Thoracic aorta (tissue), 2 donors: ENCODE measurements around the gene HECTD2. TPM values are rescaled to one million over a fixed set of nuclear protein-coding genes. Genes with fewer than 3 reads are reported as not detected.

Source experiments
- ATAC-seq: fragments of 150-250 bp; one replicate; pipeline ENCODE4 v1.8.0; 2017; ENCODE audit warnings: low read depth; ENCODE audit not compliant: insufficient number of reproducible peaks, low FRiP score
- DNase-seq: peaks from one replicate; pipeline ENCODE4 v3.0.0-alpha.2; 2020; ENCODE audit warnings: low spot score
- H3K27ac ChIP-seq, 2 donors: fragments of 200-600 bp; sonication (generic); 1 replicate in 1 of 2; 2 replicates in 1 of 2; pipeline ENCODE4 v1.5.1; 2016; ENCODE audit warnings: mild to moderate bottlenecking in 2 of 2, moderate library complexity in 2 of 2
- H3K27me3 ChIP-seq: fragments of 200-600 bp; sonication (generic); replicated peaks from 2 replicates; pipeline ENCODE4 v1.6.0; 2016; ENCODE audit warnings: mild to moderate bottlenecking; ENCODE audit not compliant: insufficient read depth
- H3K36me3 ChIP-seq: fragments of 200-600 bp; sonication (generic); one replicate; pipeline ENCODE4 v1.5.1; 2016
- H3K4me1 ChIP-seq, 2 donors: fragments of 200-600 bp; sonication (generic); 1 replicate in 1 of 2; 2 replicates in 1 of 2; pipeline versions ENCODE4 v1.5.1 to v1.6.0; 2016; ENCODE audit warnings: low read depth in 2 of 2, mild to moderate bottlenecking in 1 of 2; ENCODE audit not compliant: control insufficient read depth in 1 of 2
- H3K4me3 ChIP-seq: fragments of 200-600 bp; sonication (generic); 2 replicates; pipeline ENCODE4 v1.5.1; 2016; ENCODE audit warnings: mild to moderate bottlenecking
- H3K9me3 ChIP-seq: fragments of 200-600 bp; sonication (generic); 2 replicates; pipeline ENCODE4 v1.5.1; 2016
- CTCF ChIP-seq: fragments of 200-600 bp; sonication (generic); IDR thresholded peaks from one replicate; pipeline ENCODE4 v1.5.1; 2019; ENCODE audit warnings: antibody characterized with exemption
- total RNA-seq, 2 donors: library from RNA; depleted of rRNA; stranded (reverse); fragments of >200 nt; gene quantifications; one replicate each; pipeline versions ENCODE4 v1.1.0 to v1.2.3, GENCODE V29; 2016

Gene HECTD2
- total RNA-seq, 2 donors from 2014 or later: 35.9 to 48.0 TPM

DNA sequence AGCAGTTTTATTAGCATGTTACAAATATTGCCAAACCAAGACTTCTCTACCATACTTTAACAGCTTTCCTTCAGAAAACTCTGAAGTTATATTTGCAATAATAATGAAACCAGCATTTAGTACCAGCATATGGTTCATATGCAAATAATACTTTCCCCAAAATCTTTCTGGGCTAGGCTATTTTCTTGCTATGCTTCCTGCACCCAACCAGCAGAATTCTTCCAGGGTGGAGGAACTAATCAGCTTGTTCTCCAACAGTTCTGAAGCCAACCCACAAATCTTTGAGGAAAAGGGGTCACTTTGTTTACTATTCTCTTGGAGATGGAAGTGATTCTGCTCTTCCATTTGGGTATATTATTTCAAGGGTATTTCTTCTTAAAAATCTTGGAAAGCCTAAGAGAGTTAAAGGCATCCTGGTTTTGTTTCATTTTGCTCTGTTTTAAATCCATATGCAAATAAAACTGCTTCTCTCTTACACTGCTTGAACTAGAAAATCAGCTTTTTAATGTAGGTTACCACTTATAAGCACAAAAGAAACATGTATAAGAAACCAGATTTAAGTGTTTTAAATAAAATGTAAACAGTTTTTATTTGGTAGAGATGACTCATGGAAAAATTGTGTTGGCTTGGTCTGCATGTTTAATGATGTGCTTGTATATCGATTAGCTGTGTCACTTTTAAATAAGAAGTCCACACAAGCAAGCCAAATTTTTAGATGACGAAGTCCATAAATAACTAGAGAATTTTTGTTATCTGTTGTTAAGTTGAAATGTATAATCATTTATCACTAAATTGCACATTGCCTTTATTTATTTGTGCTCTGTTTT, 103.7 kb downstream of the HECTD2 start:
- TF ChIP-seq CTCF: no peak
- H3K4me1 ChIP-seq: no peaks in the 10 kb centered on the region
- DNase-seq: no peak
- no peak overlapping the region for H3K4me3 ChIP-seq
- H3K27ac ChIP-seq: no peak overlapping the region
- no peaks in the 10 kb centered on the region for H3K27me3 ChIP-seq
- ATAC-seq: no peak
- no peaks in the 10 kb centered on the region for H3K36me3 ChIP-seq
- no peaks in the 10 kb centered on the region for H3K9me3 ChIP-seq

- no peak for TF ChIP-seq CTCF
- Histone ChIP-seq H3K9me3 (no peaks in the 10 kb centered on the region), H3K27me3 (no peaks in the 10 kb centered on the region), H3K27ac (no peak overlapping the region), H3K4me3 (no peak overlapping the region), H3K36me3 (no peaks in the 10 kb centered on the region), H3K4me1 (no peaks in the 10 kb centered on the region)
- no peak for DNase-seq
- ATAC-seq: no peak
Observed at GRCh38 chr10:91514787-91515186, 104.6 kb downstream of the HECTD2 start.

DNA sequence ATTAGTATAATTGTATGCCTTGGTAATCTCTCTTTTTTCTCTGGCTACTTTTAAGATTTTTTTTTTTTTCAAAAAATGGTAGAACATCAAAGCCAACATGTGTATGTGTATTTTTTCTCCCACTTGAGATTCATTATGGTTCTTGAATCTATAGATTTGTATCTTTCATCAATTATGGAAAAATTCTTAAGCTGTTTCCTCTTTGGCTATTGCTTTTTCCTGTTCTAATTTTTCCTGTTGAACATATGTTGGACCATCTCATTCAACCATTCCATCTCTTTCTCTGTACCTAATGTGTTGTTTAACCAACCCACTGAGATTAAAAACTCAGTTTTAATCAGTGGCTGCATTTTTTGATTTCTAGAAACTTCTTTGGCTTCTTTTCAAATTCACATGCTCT, 107.2 kb downstream of the HECTD2 start:
- Histone ChIP-seq H3K36me3 (no peaks in the 10 kb centered on the region), H3K27ac (no peak overlapping the region), H3K27me3 (no peaks in the 10 kb centered on the region), H3K9me3 (no peaks in the 10 kb centered on the region), H3K4me1 (peaks cover 0 to 18% of the 10 kb centered on the region in 2 donors), H3K4me3 (no peak overlapping the region)
- no peak for TF ChIP-seq CTCF
- ATAC-seq (no peak), DNase-seq (no peak)

DNA sequence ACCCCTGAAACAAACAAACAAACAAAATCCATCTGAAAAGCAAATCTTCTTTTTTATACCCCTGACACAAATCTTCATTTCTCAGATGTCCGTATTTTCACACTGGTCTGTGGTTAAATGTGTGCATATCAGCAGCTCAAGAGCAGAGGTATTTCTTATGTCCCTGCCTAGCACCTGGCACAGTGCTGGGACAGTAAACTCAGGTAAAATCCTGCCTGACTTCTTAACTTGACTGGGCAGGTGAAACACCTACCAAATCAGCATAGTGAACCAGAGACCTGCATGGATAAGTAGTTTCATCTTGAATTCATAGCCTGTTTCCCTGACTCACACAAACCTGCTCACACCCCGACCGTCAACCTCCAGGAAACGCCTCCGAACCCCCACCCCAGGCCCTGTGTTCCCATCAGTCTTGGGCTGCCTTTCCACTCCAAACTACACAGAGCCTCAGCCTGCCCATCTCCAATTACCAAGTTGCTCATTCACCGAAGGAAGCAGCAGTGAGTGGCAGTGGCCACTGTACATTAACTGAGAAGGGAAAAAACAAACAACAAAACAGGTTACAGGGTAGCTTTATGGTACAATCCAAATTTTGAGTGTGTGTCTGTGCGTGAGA, 109.9 kb downstream of the HECTD2 start:
- Histone ChIP-seq H3K27ac (no peak overlapping the region), H3K9me3 (no peaks in the 10 kb centered on the region), H3K4me1 (peaks cover 0 to 18% of the 10 kb centered on the region in 2 donors), H3K27me3 (no peaks in the 10 kb centered on the region), H3K36me3 (no peaks in the 10 kb centered on the region), H3K4me3 (no peak overlapping the region)
- DNase-seq (no peak), ATAC-seq (no peak)
- TF ChIP-seq CTCF: no peak

- Histone ChIP-seq H3K9me3 (no peaks in the 10 kb centered on the region), H3K27me3 (no peaks in the 10 kb centered on the region), H3K4me1 (peaks cover 0 to 18% of the 10 kb centered on the region in 2 donors), H3K4me3 (no peak overlapping the region), H3K36me3 (no peaks in the 10 kb centered on the region), H3K27ac (no peak overlapping the region)
- ATAC-seq (no peak), DNase-seq (no peak)
- no peak for TF ChIP-seq CTCF
Observed at GRCh38 chr10:91520661-91521060, 110.5 kb downstream of the HECTD2 start.
